GM23248 (cell line): ENCODE measurements around the gene DDX59. TPM values are rescaled to one million over a fixed set of nuclear protein-coding genes. Genes with fewer than 3 reads are reported as not detected.

ENCODE experiments used
- DNase-seq: peaks from one replicate; pipeline ENCODE4 v3.0.0-alpha.2; 2015
- H2AFZ ChIP-seq: fragments of 200-600 bp; sonication (generic); 2 replicates; pipeline ENCODE4 v1.6.1; 2016; ENCODE audit warnings: antibody characterized with exemption
- H3F3A ChIP-seq: fragments of 200-600 bp; sonication (generic); 2 replicates; pipeline ENCODE4 v1.6.1; 2016; ENCODE audit warnings: mild to moderate bottlenecking, antibody characterized with exemption, mixed run types; ENCODE audit not compliant: insufficient read depth
- H3K27ac ChIP-seq: fragments of 200-600 bp; sonication (generic); 2 replicates; pipeline ENCODE4 v1.5.1; 2016; ENCODE audit warnings: mild to moderate bottlenecking
- H3K27me3 ChIP-seq: fragments of 200-600 bp; sonication (generic); replicated peaks from 2 replicates; pipeline ENCODE4 v1.6.1; 2016; ENCODE audit warnings: mild to moderate bottlenecking; ENCODE audit not compliant: insufficient read depth
- H3K36me3 ChIP-seq: fragments of 200-600 bp; sonication (generic); 2 replicates; pipeline ENCODE4 v1.6.1; 2016; ENCODE audit warnings: low read depth, mild to moderate bottlenecking
- H3K4me1 ChIP-seq: fragments of 200-600 bp; sonication (generic); 2 replicates; pipeline ENCODE4 v1.6.1; 2016; ENCODE audit warnings: mild to moderate bottlenecking; ENCODE audit not compliant: insufficient read depth
- H3K4me2 ChIP-seq: fragments of 200-600 bp; sonication (generic); one replicate; pipeline ENCODE4 v1.6.1; 2016; ENCODE audit warnings: mild to moderate bottlenecking; ENCODE audit not compliant: unreplicated experiment
- H3K4me3 ChIP-seq: fragments of 200-600 bp; sonication (generic); 2 replicates; pipeline ENCODE4 v1.5.1; 2016; ENCODE audit warnings: mild to moderate bottlenecking
- H3K79me2 ChIP-seq: fragments of 200-600 bp; sonication (generic); 2 replicates; pipeline ENCODE4 v1.6.1; 2016; ENCODE audit warnings: mild to moderate bottlenecking; ENCODE audit not compliant: insufficient read depth
- H3K9ac ChIP-seq: fragments of 200-600 bp; sonication (generic); 2 replicates; pipeline ENCODE4 v1.6.1; 2016; ENCODE audit warnings: mild to moderate bottlenecking
- H3K9me2 ChIP-seq: fragments of 200-600 bp; sonication (generic); 2 replicates; pipeline ENCODE4 v1.6.1; 2016; ENCODE audit warnings: mixed run types, mild to moderate bottlenecking, moderate library complexity; ENCODE audit not compliant: insufficient read depth
- H3K9me3 ChIP-seq: fragments of 200-600 bp; sonication (generic); one replicate; pipeline ENCODE4 v1.6.1; 2017; ENCODE audit warnings: low read depth
- H4K20me1 ChIP-seq: fragments of 200-600 bp; sonication (generic); 2 replicates; pipeline ENCODE4 v1.6.0; 2016; ENCODE audit not compliant: insufficient read depth
- EZH2 ChIP-seq: fragments of 200-600 bp; sonication (generic); IDR thresholded peaks from 2 replicates; pipeline ENCODE4 v1.6.1; 2018; ENCODE audit warnings: antibody characterized with exemption, mild to moderate bottlenecking; ENCODE audit not compliant: insufficient read depth, poor library complexity, severe bottlenecking
- EZH2phosphoT487 ChIP-seq: fragments of 200-600 bp; sonication (generic); IDR thresholded peaks from 2 replicates; pipeline ENCODE4 v1.6.1; 2018; ENCODE audit warnings: antibody characterized with exemption, moderate library complexity, mild to moderate bottlenecking, low read depth; ENCODE audit not compliant: insufficient read depth
- WGBS, 2 experiments: methylation state at CpG; one replicate each; pipeline ENCODE4 v1.1.6; 2015 to 2017; ENCODE audit warnings: low lambda C conversion rate in 2 of 2, low coverage in 1 of 2; ENCODE audit errors: missing lambda C conversion rate in 2 of 2; 5-methylcytosine and 5-hydroxymethylcytosine counted together
- in situ Hi-C: fragments of 300-500 bp; cut with MboI; formaldehyde crosslinking; loops from 2 replicates; pipeline ENCODE4 v1.15.0; 2020
- polyA plus RNA-seq: library from polyadenylated mRNA; unstranded; fragments of >200 nt; fragmentation: Nextera tagmentation; extraction: Ambion mirVana; gene quantifications from 2 replicates; pipeline ENCODE4 v1.2.1, GENCODE V29; 2016
- total RNA-seq: library from RNA; depleted of rRNA; stranded (reverse); fragments of >200 nt; shearing (Covaris generic); gene quantifications from 2 replicates; pipeline ENCODE4 v1.2.3, GENCODE V29; 2014

Gene DDX59
- total and polyA plus RNA-seq, 2 experiments from 2014 or later: 12.2 to 14.2 TPM

GRCh38 chr1:200640373-200640962, 29.2 kb downstream of the DDX59 start:
- peak overlapping the region; percentile 20 for H3K4me3 ChIP-seq
- no peak for DNase-seq
- H3K36me3 ChIP-seq: no peaks in the 10 kb centered on the region
- H3K27me3 ChIP-seq: no peaks in the 10 kb centered on the region
- H3K9me2 ChIP-seq: no peaks in the 10 kb centered on the region
- H4K20me1 ChIP-seq: no peaks in the 10 kb centered on the region
- no peaks in the 10 kb centered on the region for H3K79me2 ChIP-seq
- peak overlapping the region; percentile 81 for H2AFZ ChIP-seq
- H3K27ac ChIP-seq: peak overlapping the region; percentile 82
- TF ChIP-seq EZH2: no peak
- no peak for TF ChIP-seq EZH2phosphoT487
- no peaks in the 10 kb centered on the region for H3K9me3 ChIP-seq
- peaks cover 9% of the 10 kb centered on the region; the same call in 1 of the 2 replicates for H3F3A ChIP-seq
- 68 to 70% methylated on average over 4 of the region's 4 CpGs for WGBS, 2 experiments
- peak overlapping the region; percentile 49 for H3K4me2 ChIP-seq
- H3K4me1 ChIP-seq: peaks cover 20% of the 10 kb centered on the region
- H3K9ac ChIP-seq: peak overlapping the region; percentile 60
- in situ Hi-C loops: no loop called here

- peaks cover 9% of the 10 kb centered on the region; the same call in 1 of the 2 replicates for H3F3A ChIP-seq
- no peak overlapping the region for H3K27ac ChIP-seq
- no peak overlapping the region for H3K4me2 ChIP-seq
- 75 to 82% methylated on average over 7 of the region's 7 CpGs for WGBS, 2 experiments
- in situ Hi-C loops: loop anchor here (10.0 kb wide), 1 partner anchor 167 kb away; no protein-coding TSS in a partner anchor
- TF ChIP-seq EZH2phosphoT487 (no peak), EZH2 (no peak)
- H2AFZ ChIP-seq: no peak overlapping the region
- no peaks in the 10 kb centered on the region for H3K9me3 ChIP-seq
- H3K9me2 ChIP-seq: no peaks in the 10 kb centered on the region
- no peaks in the 10 kb centered on the region for H3K36me3 ChIP-seq
- no peaks in the 10 kb centered on the region for H4K20me1 ChIP-seq
- no peak for DNase-seq
- no peaks in the 10 kb centered on the region for H3K79me2 ChIP-seq
- H3K9ac ChIP-seq: no peak overlapping the region
- no peaks in the 10 kb centered on the region for H3K27me3 ChIP-seq
- H3K4me1 ChIP-seq: peaks cover 20% of the 10 kb centered on the region
- no peak overlapping the region for H3K4me3 ChIP-seq
Measured at GRCh38 chr1:200638073-200638472, 31.6 kb downstream of the DDX59 start.

GRCh38 chr1:200636681-200637080, 33.0 kb downstream of the DDX59 start:
- no peak for TF ChIP-seq EZH2
- no peak for TF ChIP-seq EZH2phosphoT487
- H3K4me1 ChIP-seq: peaks cover 20% of the 10 kb centered on the region
- no peak for DNase-seq
- H4K20me1 ChIP-seq: no peaks in the 10 kb centered on the region
- H3K9me3 ChIP-seq: no peaks in the 10 kb centered on the region
- no peak overlapping the region for H3K4me2 ChIP-seq
- no peak overlapping the region for H3K27ac ChIP-seq
- H3K79me2 ChIP-seq: no peaks in the 10 kb centered on the region
- in situ Hi-C loops: loop anchor here (10.0 kb wide), 1 partner anchor 168 kb away; no protein-coding TSS in a partner anchor
- no peak overlapping the region for H3K9ac ChIP-seq
- peaks cover 9% of the 10 kb centered on the region; the same call in 1 of the 2 replicates for H3F3A ChIP-seq
- no peak overlapping the region for H3K4me3 ChIP-seq
- no peaks in the 10 kb centered on the region for H3K9me2 ChIP-seq
- H3K27me3 ChIP-seq: no peaks in the 10 kb centered on the region
- no peaks in the 10 kb centered on the region for H3K36me3 ChIP-seq
- 96 to 100% methylated on average over 2 of the region's 2 CpGs for WGBS, 2 experiments
- no peak overlapping the region for H2AFZ ChIP-seq

- no peaks in the 10 kb centered on the region for H3K9me3 ChIP-seq
- no peak overlapping the region for H3K27ac ChIP-seq
- peaks cover under 1% of the 10 kb centered on the region; the same call in 1 of the 2 replicates for H3K4me1 ChIP-seq
- no peak overlapping the region for H3K4me3 ChIP-seq
- in situ Hi-C loops: loop anchor here (10.0 kb wide), 1 partner anchor 170 kb away; no protein-coding TSS in a partner anchor
- 26 to 32% methylated on average over 2 of the region's 2 CpGs for WGBS, 2 experiments
- DNase-seq: no peak
- no peaks in the 10 kb centered on the region for H3F3A ChIP-seq
- H4K20me1 ChIP-seq: no peaks in the 10 kb centered on the region
- TF ChIP-seq EZH2phosphoT487: no peak
- no peak for TF ChIP-seq EZH2
- H2AFZ ChIP-seq: no peak overlapping the region
- no peak overlapping the region for H3K4me2 ChIP-seq
- no peak overlapping the region for H3K9ac ChIP-seq
- no peaks in the 10 kb centered on the region for H3K36me3 ChIP-seq
- H3K9me2 ChIP-seq: no peaks in the 10 kb centered on the region
- no peaks in the 10 kb centered on the region for H3K27me3 ChIP-seq
- no peaks in the 10 kb centered on the region for H3K79me2 ChIP-seq
Measured at GRCh38 chr1:200634261-200635122, 35.2 kb downstream of the DDX59 start.
